ENCODE results near the gene FRMD5.
"Not testable (repeated sequence)": the region's sequence is repeated elsewhere in the genome, so short reads cannot be mapped to it uniquely, and the experiment has no call there.

FRMD5 gene

DNA sequence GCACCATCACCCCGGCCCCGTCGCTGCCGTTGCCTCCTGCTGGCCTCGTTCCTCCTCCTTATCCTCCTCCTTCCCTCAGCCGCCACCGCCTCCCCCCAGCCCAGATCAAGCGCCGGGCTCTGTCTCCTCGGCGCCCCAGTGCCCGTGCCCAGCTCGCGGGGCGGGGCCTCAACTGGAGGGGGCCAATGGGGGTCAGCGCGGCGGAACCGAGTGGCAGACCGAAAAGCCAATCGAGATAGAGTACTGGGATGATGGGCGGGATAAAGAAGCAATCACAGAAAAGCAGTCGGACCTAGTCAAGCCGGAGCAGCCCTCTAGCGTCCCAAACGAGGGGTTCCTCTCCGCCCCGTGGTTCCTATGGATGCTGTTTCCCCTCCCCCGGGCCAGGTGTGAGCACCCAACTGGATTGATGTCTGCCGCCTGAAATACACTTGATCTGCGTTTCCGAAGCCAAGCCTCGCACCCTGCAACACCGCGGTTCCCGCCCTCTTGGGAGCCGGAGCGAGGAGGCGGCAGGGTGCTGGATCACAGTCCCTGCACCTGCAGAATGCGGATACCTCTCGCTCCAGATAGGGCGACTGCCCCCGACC, at the start of gene FRMD5:
Gene FRMD5, minus strand, starts transcription at position 121 of the 590 bp plus-strand sequence.
- FAIRE-seq = peak; percentile 94
- peak; percentile 78 for TF ChIP-seq POLR2A (IDR thresholded peaks at IDR 0.05; ENCODE audit: low read depth, low read length)
- peak; percentile 79 for DNase-seq (ENCODE audit: insufficient read length, low spot score)

DNA sequence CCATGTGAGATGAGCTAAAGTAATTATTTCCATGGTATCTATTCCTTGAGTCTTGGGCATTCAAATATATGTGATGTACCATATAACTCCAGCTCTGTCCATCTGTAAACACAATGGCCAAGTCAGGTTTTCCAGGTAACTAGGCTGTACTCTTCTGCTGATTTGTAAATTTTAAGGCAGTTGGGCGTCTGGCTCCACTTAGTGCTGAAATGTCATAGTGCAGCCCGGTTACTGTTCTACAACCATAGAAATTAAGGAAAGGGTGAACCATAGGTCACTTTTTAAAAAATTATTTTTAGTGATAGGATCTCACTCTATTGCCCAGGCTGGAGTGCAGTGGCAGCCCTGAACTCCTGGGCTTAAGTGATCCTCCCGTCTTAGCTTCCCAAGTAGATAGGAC, 48.8 kb upstream of the FRMD5 start:
- DNase-seq (ENCODE audit: insufficient read length, low spot score) (no peak), FAIRE-seq (no peak)
- no peak for TF ChIP-seq POLR2A (IDR thresholded peaks at IDR 0.05; ENCODE audit: low read depth, low read length)

DNA sequence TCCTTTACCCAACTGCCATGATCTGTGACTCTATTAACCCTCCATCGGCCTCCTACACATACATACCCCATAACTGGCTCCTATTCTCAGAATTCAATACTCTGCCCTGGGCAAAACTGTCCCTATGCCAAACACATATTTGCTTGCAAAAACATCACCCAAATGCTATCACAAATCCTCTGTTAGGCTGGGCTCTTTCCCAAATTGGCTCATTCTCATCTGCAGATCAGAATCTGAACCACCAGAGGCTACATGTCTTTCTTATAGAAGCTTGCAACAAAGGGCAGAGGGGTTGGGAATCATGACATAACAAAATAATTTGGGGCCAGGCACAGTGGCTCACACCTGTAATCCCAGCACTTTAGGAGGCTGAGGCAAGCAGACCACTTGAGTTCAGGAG, 48.1 kb upstream of the FRMD5 start:
- FAIRE-seq = peak; percentile 15
- TF ChIP-seq POLR2A (IDR thresholded peaks at IDR 0.05; ENCODE audit: low read depth, low read length) = no peak
- DNase-seq (ENCODE audit: insufficient read length, low spot score) = no peak

DNA sequence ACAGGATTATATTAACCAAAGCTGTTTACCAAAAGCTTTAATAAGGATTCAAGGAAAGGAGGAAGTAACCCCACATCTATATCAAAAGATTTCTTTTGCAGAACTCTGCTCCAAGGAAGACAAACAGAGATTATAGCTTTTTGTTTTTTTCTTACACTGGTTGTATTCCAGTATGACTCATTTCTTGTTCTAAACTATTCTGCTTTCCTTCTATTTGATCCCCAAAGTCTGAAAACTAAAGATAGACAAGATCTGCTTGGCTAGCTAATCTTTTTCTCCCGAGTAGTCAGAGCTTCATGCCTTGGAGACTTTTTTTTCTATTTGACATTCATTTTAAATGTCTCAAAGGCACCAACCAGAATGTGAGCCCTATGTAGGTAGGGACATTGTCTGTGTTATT, 36.8 kb upstream of the FRMD5 start:
- FAIRE-seq (peak; percentile 58), DNase-seq (ENCODE audit: insufficient read length, low spot score) (no peak)
- TF ChIP-seq POLR2A (IDR thresholded peaks at IDR 0.05; ENCODE audit: low read depth, low read length) = no peak

DNA sequence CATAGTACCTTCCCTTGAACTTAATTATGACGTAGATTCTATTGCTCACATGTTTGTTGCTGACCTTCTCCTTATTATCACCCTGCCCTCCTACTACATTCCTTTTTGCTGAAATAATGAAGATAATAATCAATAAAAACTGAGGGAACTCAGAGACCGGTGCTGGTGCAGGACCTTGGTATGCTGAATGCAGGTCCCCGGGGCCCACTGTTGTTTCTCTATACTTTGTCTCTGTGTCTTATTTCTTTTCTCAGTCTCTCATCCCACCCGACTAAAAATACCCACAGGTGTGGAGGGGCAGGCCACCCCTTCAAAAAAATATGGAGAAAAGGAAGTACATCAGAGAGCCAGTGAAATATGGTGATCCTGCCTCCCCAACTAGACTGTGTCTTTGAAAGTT, 34.2 kb upstream of the FRMD5 start:
- FAIRE-seq; DNase-seq (ENCODE audit: insufficient read length, low spot score): not testable (repeated sequence)

DNA sequence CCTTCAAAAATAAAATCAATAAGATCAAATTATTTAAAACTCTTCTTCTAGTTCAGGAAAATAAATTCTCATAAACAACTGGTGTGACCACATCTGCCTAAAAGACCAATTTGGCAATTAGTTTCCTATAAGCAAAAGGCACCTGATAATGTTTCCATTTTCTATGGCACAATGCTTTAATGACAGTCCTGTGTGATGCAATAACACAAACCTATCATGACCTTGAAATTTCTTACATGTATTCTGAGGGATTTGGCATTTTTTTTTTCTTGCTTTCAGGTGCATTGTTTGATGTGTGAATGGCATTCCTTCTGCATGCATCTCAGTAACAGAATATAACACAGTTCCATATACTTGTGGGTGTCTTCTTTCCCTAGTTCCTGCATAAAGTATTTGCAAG, 32.5 kb upstream of the FRMD5 start:
- no peak for DNase-seq (ENCODE audit: insufficient read length, low spot score)
- no peak for TF ChIP-seq POLR2A (IDR thresholded peaks at IDR 0.05; ENCODE audit: low read depth, low read length)
- no peak for FAIRE-seq

DNA sequence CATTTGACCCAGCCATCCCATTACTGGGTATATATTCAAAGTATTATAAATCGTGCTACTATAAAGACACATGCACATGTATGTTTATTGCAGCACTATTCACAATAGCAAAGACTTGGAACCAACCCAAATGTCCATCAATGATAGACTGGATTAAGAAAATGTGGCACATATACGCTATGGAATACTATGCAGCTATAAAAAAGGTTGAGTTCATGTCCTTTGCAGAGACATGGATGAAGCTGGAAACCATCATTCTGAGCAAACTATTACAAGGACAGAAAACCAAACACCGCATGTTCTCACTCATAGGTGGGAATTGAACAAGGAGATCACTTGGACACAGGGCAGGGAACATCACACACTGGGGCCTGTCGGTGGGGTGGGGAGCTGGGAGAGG, 31.9 kb upstream of the FRMD5 start:
- DNase-seq (ENCODE audit: insufficient read length, low spot score); FAIRE-seq: not testable (repeated sequence)

DNA sequence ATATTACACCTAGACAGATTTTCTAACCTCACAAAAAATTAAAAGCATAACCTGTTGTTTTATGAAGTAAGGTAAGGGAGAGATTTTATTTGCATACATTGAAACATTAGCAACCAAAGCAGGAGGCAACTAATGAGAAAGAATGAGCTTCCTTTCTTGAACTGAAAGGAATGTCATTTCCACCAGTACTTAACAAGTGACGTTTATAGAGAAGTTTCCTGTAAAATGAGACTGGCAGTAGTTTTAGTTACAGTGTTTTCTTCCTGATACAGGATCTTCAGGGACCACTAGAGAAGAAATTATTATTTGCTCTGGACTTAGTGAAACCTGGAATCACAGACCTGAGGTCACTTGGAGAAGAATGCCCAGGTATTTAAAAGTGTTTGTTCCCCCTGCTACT, 27.4 kb upstream of the FRMD5 start:
- no peak for TF ChIP-seq POLR2A (IDR thresholded peaks at IDR 0.05; ENCODE audit: low read depth, low read length)
- no peak for DNase-seq (ENCODE audit: insufficient read length, low spot score)

DNA sequence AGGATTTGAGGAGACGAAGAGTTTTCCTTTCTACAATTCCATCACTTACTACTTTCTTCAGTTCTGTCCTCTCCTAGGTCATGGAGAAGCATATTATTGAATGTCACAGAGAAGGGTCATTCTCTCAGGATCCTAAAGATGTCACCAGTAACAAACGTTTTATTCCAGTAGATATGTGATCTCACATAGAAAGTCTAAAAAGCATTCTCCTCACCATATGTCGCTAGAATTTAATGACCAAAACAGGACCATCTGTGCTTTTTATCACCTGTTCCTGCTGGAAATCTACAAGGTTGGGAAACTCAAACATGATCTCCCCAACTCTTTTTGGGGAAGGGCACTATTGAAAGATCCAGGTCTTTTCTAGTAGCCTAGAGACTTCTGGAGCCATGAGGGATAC, 24.0 kb upstream of the FRMD5 start:
- FAIRE-seq (no peak), DNase-seq (ENCODE audit: insufficient read length, low spot score) (no peak)
- no peak for TF ChIP-seq POLR2A (IDR thresholded peaks at IDR 0.05; ENCODE audit: low read depth, low read length)

More for the DNA sequence above, 27.4 kb upstream of the FRMD5 start:
- FAIRE-seq = no peak

DNA sequence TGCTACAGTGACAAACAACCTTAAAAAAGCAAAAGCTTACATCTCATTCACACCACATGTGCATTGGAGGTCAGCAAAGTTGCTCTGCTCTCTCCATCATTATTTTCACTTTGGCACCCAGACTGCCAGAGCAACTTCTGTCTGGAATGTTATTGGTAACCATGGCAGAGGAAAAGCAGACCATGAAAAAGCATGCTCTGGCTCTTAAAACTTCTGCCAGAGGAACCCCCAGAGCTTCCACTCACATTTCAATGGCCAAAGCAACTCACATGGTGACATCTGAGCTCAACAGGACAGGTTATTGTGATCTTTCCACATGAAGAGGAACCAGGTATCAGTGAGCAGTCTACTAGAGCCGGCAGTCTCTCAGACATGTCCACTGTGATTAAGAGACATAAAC, 21.9 kb upstream of the FRMD5 start:
- no peak for TF ChIP-seq POLR2A (IDR thresholded peaks at IDR 0.05; ENCODE audit: low read depth, low read length)
- no peak for DNase-seq (ENCODE audit: insufficient read length, low spot score)

DNA sequence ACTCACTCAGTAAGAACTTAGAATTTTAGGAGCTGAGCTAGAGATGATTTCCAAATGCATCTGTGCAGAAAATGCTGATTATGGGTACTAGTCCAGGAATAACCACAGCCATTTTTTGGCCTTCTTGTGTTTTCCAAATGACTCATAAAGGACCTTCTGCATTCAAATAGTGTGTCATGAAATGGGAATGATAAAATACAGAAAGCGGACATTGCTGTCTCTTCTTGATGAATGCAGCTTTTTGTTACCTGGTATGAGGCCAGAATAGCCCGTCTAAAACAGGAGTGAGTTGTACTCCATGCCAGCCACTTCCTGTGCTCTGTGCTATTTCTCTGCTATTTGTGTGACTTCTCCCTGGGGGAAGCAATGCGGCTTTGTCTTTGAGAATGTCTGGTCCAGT, 20.5 kb upstream of the FRMD5 start:
- FAIRE-seq (peak; percentile 99), DNase-seq (ENCODE audit: insufficient read length, low spot score) (peak; percentile 28)
- no peak for TF ChIP-seq POLR2A (IDR thresholded peaks at IDR 0.05; ENCODE audit: low read depth, low read length)

More for the DNA sequence above, 21.9 kb upstream of the FRMD5 start:
- FAIRE-seq = no peak

DNA sequence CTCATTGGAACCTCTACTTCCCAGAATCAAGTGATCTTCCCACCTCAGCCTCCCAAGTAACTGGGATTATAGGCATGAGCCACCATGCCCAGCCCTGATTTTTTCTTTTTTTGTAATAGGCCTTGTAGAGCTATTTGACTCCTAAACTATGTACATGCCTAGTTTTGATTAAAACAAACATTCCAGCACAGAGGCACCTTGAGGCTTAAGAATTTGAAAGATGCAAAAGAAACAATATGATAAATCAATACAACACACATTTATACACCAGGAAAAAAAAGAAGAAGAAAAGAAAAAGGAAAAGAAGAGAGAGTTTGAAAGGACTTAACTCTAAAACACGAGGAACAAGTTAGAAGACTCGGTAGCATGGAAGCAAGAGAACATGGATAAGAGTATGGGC, 13.9 kb upstream of the FRMD5 start:
- FAIRE-seq (no peak), DNase-seq (ENCODE audit: insufficient read length, low spot score) (no peak)
- TF ChIP-seq POLR2A (IDR thresholded peaks at IDR 0.05; ENCODE audit: low read depth, low read length) = no peak

DNA sequence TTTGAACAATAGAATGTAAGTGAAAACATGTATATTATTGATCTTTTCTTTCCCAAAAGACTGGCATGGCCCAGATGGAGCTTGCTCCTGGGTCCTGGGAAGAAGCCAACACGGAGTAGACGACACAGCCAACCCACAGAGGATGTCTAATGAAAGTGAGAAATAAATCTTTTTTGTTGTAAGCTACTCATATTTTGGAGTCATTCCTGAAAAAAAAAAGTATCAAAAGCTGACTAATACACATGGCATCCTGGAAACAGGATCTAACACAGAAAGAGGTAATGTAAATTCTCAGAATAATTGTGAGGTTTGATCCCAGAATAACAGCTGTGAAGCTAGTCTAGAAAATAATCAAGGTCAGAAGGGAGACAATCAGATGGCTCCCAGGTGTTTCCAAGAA, 12.6 kb upstream of the FRMD5 start:
- peak; percentile 99 for FAIRE-seq
- no peak for TF ChIP-seq POLR2A (IDR thresholded peaks at IDR 0.05; ENCODE audit: low read depth, low read length)
- peak; percentile 39 for DNase-seq (ENCODE audit: insufficient read length, low spot score)

DNA sequence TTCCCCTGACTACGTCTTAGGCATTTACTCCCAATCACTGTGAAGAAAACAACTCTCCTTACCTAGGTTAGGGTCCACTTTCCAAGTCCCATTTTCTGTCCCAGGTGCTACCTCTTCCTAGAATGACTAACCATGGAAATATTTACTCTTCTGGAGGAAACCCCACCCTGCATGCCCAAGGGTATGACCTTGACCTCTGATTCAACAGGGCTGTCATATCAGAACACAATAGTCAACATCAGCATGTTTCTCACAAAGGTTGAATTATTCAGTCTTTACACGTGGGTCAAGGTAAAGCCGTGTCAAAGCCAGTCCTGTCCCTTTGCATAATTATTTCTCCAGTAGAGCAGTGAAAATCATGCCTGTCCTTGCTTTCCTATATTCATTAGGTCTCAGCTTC, 4.3 kb upstream of the FRMD5 start:
- no peak for TF ChIP-seq POLR2A (IDR thresholded peaks at IDR 0.05; ENCODE audit: low read depth, low read length)
- no peak for DNase-seq (ENCODE audit: insufficient read length, low spot score)
- peak; percentile 77 for FAIRE-seq

DNA sequence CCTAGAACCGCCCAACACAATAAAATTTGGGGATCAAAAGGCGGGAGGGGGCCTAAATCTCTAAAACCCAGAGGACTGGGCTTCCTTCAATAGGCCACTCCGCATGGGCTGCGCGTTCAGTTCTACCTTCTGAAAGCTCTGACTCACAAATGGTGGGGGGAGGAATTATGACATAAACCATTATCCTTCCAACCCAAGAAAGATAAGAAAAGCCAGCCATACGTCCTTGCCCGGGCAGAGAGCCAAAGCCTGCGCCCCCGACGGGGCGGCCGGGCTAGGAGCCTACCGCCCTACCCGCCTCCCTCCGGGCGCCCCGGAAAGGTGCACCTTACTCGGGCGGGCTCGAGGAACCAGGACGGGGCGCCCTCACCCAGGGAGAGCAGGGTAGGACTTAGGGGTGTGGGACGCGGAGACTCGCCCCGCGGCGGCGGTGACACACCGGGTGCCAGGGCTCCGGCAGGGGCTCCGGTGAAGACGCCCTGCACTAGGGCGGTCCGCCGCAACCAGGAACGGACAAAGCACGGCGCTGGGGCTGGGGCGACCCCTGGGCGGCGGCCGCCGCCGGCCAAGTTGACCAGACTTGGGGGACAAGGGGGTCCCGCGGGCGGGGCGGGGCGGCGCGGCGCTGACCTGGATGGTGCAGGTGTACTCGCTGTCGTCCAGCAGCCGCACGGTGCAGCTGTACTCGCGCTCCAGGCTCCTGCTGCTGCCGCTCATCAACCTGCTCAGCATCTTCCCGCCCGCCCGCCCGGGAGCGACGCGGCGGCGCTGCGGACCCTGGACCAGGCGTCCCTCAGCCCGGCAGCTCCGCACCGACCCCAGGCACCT, 534 bp downstream of the FRMD5 start:
- FAIRE-seq = peak; percentile 58
- TF ChIP-seq POLR2A (IDR thresholded peaks at IDR 0.05; ENCODE audit: low read depth, low read length) = no peak
- DNase-seq (ENCODE audit: insufficient read length, low spot score) = peak; percentile 48

All from H54 (cell line).